H1 (cell line): Measurements from ENCODE around the gene ASAP2. TPM values are rescaled to one million over a fixed set of nuclear protein-coding genes. Genes with fewer than 3 reads are reported as not detected.

Source experiments
- BACH1 ChIP-seq: IDR thresholded peaks from 2 replicates; pipeline ENCODE4 v1.6.1; 2012; ENCODE audit warnings: low read length, improper control_type of control experiment
- CEBPB ChIP-seq: IDR thresholded peaks from 2 replicates; pipeline ENCODE4 v1.6.1; 2012; ENCODE audit warnings: low read depth, low read length
- CTBP2 ChIP-seq: IDR thresholded peaks from 2 replicates; pipeline ENCODE4 v1.7.0; 2011; ENCODE audit warnings: borderline replicate concordance, mild to moderate bottlenecking, moderate library complexity, mixed read lengths, low read length; ENCODE audit not compliant: insufficient read depth, insufficient read length
- CTCF ChIP-seq, 3 experiments: IDR thresholded peaks; 1 replicate in 2 of 3; 2 replicates in 1 of 3; pipeline versions ENCODE4 v1.5.1 to v1.6.1; 2011; ENCODE audit warnings: low read length in 3 of 3, mild to moderate bottlenecking in 3 of 3, inconsistent platforms in 2 of 3, low read depth in 1 of 3, moderate library complexity in 1 of 3; ENCODE audit not compliant: insufficient read depth in 1 of 3; ENCODE audit errors: control extremely low read depth in 1 of 3
- GABPA ChIP-seq: IDR thresholded peaks from 2 replicates; pipeline ENCODE4 v1.6.1; 2011; ENCODE audit warnings: mild to moderate bottlenecking, low read length, moderate library complexity, borderline replicate concordance; ENCODE audit not compliant: insufficient read depth
- SP1 ChIP-seq: IDR thresholded peaks from 2 replicates; pipeline ENCODE4 v1.6.1; 2011; ENCODE audit warnings: low read depth, low read length
- TCF12 ChIP-seq: IDR thresholded peaks from 2 replicates; pipeline ENCODE4 v1.6.1; 2011; ENCODE audit warnings: low read depth, mild to moderate bottlenecking, low read length
- YY1 ChIP-seq: IDR thresholded peaks from 2 replicates; pipeline ENCODE4 v1.6.1; 2011; ENCODE audit warnings: low read depth, mild to moderate bottlenecking, low read length
- polyA plus RNA-seq, 7 experiments: library from polyadenylated mRNA; depleted of rRNA in 3 of 7; stranded (reverse) in 5 of 7; unstranded in 2 of 7; fragments of >200 nt in 5 of 7; fragments of 200-250 nt in 2 of 7; gene quantifications; 1 replicate in 5 of 7; 2 replicates in 1 of 7; 4 replicates in 1 of 7; pipeline versions ENCODE4 v1.2.1 to v1.2.3, GENCODE V29; 2011 to 2013; ENCODE audit warnings: missing spikeins in 2 of 7, mixed read lengths in 2 of 7
- total RNA-seq: library from RNA; stranded (reverse); fragmentation: NEBNext Ultra II Directional; extraction: Animal tissue kit (Norgen Biotek cat#: 25700); gene quantifications from 2 replicates; pipeline ENCODE4 v1.2.1, GENCODE V29; 2021

ASAP2 gene
- total and polyA plus RNA-seq, 2 of the 8 experiments (the other 6 are each of a cell fraction or from before 2014, with no cell fraction given), result 10.2 to 18.7 TPM

DNA sequence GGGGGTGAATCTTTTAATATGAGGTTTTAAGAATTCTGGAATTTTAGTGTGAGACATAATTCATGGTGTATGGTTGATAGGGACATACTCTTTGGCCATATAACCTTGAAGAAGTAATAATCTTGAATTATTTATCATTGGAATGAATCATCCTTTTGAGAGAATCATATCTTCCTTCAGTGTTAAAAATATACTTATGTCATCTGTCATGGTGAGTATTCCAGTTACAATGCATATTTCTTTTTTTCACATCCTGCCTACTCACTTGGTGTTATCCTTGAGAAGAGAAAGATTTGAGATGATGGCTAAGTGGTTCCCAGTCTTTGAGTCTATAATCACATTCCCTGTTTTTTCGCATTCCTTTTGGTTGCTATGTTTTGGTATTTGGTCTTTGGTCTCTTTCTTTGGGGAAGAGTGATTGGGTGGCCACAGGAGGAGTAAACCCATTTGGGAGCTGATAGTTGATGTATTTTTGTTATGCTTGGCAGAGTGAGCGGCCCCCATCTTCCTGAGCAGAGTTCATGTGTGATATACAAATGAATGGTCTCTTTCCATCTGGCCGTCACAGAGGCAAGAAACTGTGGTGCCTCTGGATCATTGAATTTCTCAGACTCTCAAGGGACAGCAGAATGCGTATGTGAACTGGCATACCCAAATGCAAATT lies 21.6 kb downstream of the ASAP2 start (continued):
- TF ChIP-seq SP1 (no peak), CTBP2 (no peak), TCF12 (no peak), GABPA (no peak), CTCF (IDR thresholded peaks at IDR 0.05; ENCODE audit: control extremely low read depth in 1 of 3, insufficient read depth in 1 of 3, low read depth in 1 of 3, low read length in 3 of 3) (no peak), CEBPB (no peak), BACH1 (no peak), YY1 (no peak)
- TF ChIP-seq, all 59 proteins: peak for 0
